ENCODE results near the gene IRF2BP2.

IRF2BP2 gene

GRCh38 chr1:234633246-234634003 lies 23.4 kb upstream of the IRF2BP2 start:
- no peak for DNase-seq

GRCh38 chr1:234632225-234632624 lies 22.2 kb upstream of the IRF2BP2 start:
- no peak for DNase-seq

GRCh38 chr1:234631721-234632125 lies 21.7 kb upstream of the IRF2BP2 start:
- DNase-seq = no peak

GRCh38 chr1:234629026-234629425 lies 19.0 kb upstream of the IRF2BP2 start:
- no peak for DNase-seq

- DNase-seq = no peak
Measured at GRCh38 chr1:234628089-234628488, 18.1 kb upstream of the IRF2BP2 start.

GRCh38 chr1:234627009-234627950 lies 17.3 kb upstream of the IRF2BP2 start:
- DNase-seq = no peak

- no peak for DNase-seq
Measured at GRCh38 chr1:234626391-234626790, 16.4 kb upstream of the IRF2BP2 start.

GRCh38 chr1:234624724-234625117 lies 14.7 kb upstream of the IRF2BP2 start:
- DNase-seq = no peak

- no peak for DNase-seq
Measured at GRCh38 chr1:234621657-234622335, 11.8 kb upstream of the IRF2BP2 start.

- no peak for DNase-seq
Measured at GRCh38 chr1:234621127-234621468, 11.1 kb upstream of the IRF2BP2 start.

- DNase-seq = no peak
Measured at GRCh38 chr1:234620272-234621126, 10.5 kb upstream of the IRF2BP2 start.

- no peak for DNase-seq
Measured at GRCh38 chr1:234619794-234620247, 9.8 kb upstream of the IRF2BP2 start.

GRCh38 chr1:234619071-234619480 lies 9.1 kb upstream of the IRF2BP2 start:
- DNase-seq = no peak

GRCh38 chr1:234618737-234619049 lies 8.7 kb upstream of the IRF2BP2 start:
- DNase-seq = no peak

- no peak for DNase-seq
Measured at GRCh38 chr1:234617986-234618736, 8.2 kb upstream of the IRF2BP2 start.

- no peak for DNase-seq
Measured at GRCh38 chr1:234617131-234617985, 7.4 kb upstream of the IRF2BP2 start.

GRCh38 chr1:234616644-234617043 lies 6.7 kb upstream of the IRF2BP2 start:
- no peak for DNase-seq

GRCh38 chr1:234614081-234614489 lies 4.1 kb upstream of the IRF2BP2 start:
- no peak for DNase-seq

GRCh38 chr1:234613128-234613875 lies 3.3 kb upstream of the IRF2BP2 start:
- no peak for DNase-seq
